HFFc6 (cell line): ENCODE results near the gene TENM4. TPM values are rescaled to one million over a fixed set of nuclear protein-coding genes. Genes with fewer than 3 reads are reported as not detected.

Experiments used
- DNase-seq: peaks from one replicate; pipeline ENCODE4 v3.0.0-alpha.2; 2018
- H3K27ac Mint-ChIP-seq: 2 replicates; pipeline ENCODE4 v1.8.0; 2020; ENCODE audit warnings: mild to moderate bottlenecking, mixed read lengths
- H3K27me3 Mint-ChIP-seq: 2 replicates; pipeline ENCODE4 v1.8.0; 2021; ENCODE audit warnings: mild to moderate bottlenecking, moderate library complexity, mixed read lengths; ENCODE audit not compliant: insufficient read depth
- H3K36me3 Mint-ChIP-seq: 2 replicates; pipeline ENCODE4 v1.8.0; 2021; ENCODE audit warnings: low read depth, mixed read lengths
- H3K4me1 Mint-ChIP-seq: 2 replicates; pipeline ENCODE4 v1.8.0; 2020; ENCODE audit warnings: low read depth, mixed read lengths
- H3K4me3 Mint-ChIP-seq: 2 replicates; pipeline ENCODE4 v1.8.0; 2020; ENCODE audit warnings: mild to moderate bottlenecking, moderate library complexity, mixed read lengths
- H3K9me3 Mint-ChIP-seq: 2 replicates; pipeline ENCODE4 v1.8.0; 2020; ENCODE audit warnings: mild to moderate bottlenecking, mixed read lengths
- CTCF ChIP-seq: fragments of 200-600 bp; sonication (generic); IDR thresholded peaks from 2 replicates; pipeline ENCODE4 v1.5.0; 2021; ENCODE audit warnings: antibody characterized with exemption, mild to moderate bottlenecking
- total RNA-seq, 6 experiments: library from RNA; stranded (reverse); fragmentation: NEBNext Ultra II Directional; extraction: Animal tissue kit (Norgen Biotek cat#: 25700); gene quantifications; 2 replicates in 1 of 6; 3 replicates in 5 of 6; pipeline ENCODE4 v1.2.3, GENCODE V29; 2021

TENM4 gene
- total RNA-seq, 6 experiments from 2014 or later = 20.9 to 45.5 (median 26.5) TPM

GRCh38 chr11:79066456-79067351, 374.1 kb downstream of the TENM4 start:
- no peak for TF ChIP-seq CTCF
- H3K4me1 Mint-ChIP-seq = no peaks in the 10 kb centered on the region
- no peaks in the 10 kb centered on the region for H3K9me3 Mint-ChIP-seq

GRCh38 chr11:79062814-79063762, 377.7 kb downstream of the TENM4 start:
- H3K36me3 Mint-ChIP-seq = peaks cover 5% of the 10 kb centered on the region
- H3K4me1 Mint-ChIP-seq = peaks cover 24% of the 10 kb centered on the region
- H3K9me3 Mint-ChIP-seq = no peaks in the 10 kb centered on the region
- H3K27ac Mint-ChIP-seq = no peak overlapping the region
- H3K4me3 Mint-ChIP-seq = no peak overlapping the region
- TF ChIP-seq CTCF = peak; percentile 79
- no peak for DNase-seq
- no peaks in the 10 kb centered on the region; the same call in 1 of the 2 replicates for H3K27me3 Mint-ChIP-seq

More at GRCh38 chr11:79066456-79067351, 374.1 kb downstream of the TENM4 start:
- Mint-ChIP-seq H3K36me3 (peaks cover 8% of the 10 kb centered on the region), H3K27ac (no peak overlapping the region), H3K27me3 (no peaks in the 10 kb centered on the region; the same call in none of the 2 replicates), H3K4me3 (no peak overlapping the region)
- no peak for DNase-seq

GRCh38 chr11:79060081-79060953, 380.5 kb downstream of the TENM4 start:
- Mint-ChIP-seq H3K27ac (no peak overlapping the region; the same call in 1 of the 2 replicates), H3K4me1 (peaks cover 49% of the 10 kb centered on the region), H3K27me3 (no peaks in the 10 kb centered on the region; the same call in 1 of the 2 replicates), H3K9me3 (no peaks in the 10 kb centered on the region), H3K36me3 (no peaks in the 10 kb centered on the region), H3K4me3 (no peak overlapping the region)
- no peak for DNase-seq
- TF ChIP-seq CTCF = no peak

- Mint-ChIP-seq H3K4me3 (no peak overlapping the region), H3K27me3 (no peaks in the 10 kb centered on the region), H3K27ac (no peak overlapping the region), H3K9me3 (no peaks in the 10 kb centered on the region), H3K4me1 (peaks cover 57% of the 10 kb centered on the region), H3K36me3 (no peaks in the 10 kb centered on the region)
- DNase-seq = peak; percentile 53
- TF ChIP-seq CTCF = no peak
Observed at GRCh38 chr11:79059141-79059540, 381.7 kb downstream of the TENM4 start.
